GM19043 (cell line): ENCODE results near the gene VWDE.

Experiments used
- ATAC-seq: cut with Tn5 transposase; IDR thresholded peaks from one replicate; pipeline ENCODE4 v1.9.1; 2021; ENCODE audit warnings: low read depth; ENCODE audit not compliant: unreplicated experiment

Gene VWDE

GRCh38 chr7:12294701-12295100 lies 109.0 kb downstream of the VWDE start:
- ATAC-seq, result peak; percentile 71

GRCh38 chr7:12291870-12292269 lies 111.8 kb downstream of the VWDE start:
- no peak for ATAC-seq

GRCh38 chr7:12290761-12291160 lies 112.9 kb downstream of the VWDE start:
- ATAC-seq, result no peak

- no peak for ATAC-seq
Measured at GRCh38 chr7:12289996-12290395, 113.7 kb downstream of the VWDE start.

GRCh38 chr7:12287901-12288300 lies 115.8 kb downstream of the VWDE start:
- ATAC-seq, result no peak

GRCh38 chr7:12281038-12281437 lies 122.6 kb downstream of the VWDE start:
- ATAC-seq, result no peak
